ENCODE measurements around the gene POLR2E.

POLR2E gene

DNA sequence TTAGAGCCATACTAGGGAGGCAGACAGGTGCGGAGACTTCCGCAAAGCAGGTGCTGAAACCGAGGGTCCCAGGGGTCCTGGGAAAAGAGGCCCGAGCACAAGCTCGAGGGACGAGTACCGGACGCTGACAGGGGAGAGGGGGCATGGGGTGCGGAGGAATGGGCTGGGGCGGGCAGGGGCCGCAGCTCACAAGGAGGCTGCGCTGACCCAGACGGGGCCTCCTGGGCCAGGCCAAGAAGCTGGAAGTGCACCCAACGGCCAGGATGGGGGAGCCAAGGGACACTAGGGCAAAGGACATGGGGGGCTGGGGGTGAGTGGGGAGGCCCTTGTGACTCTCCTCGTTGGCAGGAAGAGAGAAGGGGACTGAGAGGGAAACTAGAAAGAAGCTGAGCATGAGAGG, 1.8 kb downstream of the POLR2E start:
- DNase-seq = no peak

DNA sequence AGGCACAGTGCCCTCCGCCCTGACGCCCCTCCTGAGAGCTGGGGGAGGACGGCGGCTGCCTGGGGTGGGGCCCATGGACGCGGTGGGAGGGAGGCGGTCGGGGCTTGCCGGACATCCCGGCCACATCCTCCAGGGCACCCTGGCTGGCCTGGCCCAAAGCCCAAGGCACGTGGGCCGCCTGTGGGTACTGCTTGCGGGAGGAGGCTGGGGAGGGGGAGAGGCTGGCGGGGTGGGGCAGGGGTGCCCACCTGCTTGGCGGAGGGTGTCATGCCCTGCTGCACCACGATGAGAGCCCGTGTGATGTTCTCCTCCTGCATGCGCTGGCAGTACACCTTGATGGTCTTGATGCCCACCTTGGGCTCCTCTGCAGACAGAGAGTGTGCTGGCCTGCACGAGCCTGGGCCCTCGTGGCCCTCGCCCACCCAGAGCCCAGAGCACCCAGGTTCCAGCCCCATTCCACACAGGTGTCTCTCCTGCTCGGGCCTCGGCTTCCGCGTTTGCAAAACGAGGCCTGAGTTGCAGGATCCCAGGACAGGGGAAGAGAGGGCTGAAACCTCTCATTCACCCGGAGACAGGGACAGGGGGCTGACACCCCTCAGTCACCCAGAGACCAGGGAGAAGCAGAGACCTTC, 3.5 kb downstream of the POLR2E start:
- DNase-seq = no peak

DNA sequence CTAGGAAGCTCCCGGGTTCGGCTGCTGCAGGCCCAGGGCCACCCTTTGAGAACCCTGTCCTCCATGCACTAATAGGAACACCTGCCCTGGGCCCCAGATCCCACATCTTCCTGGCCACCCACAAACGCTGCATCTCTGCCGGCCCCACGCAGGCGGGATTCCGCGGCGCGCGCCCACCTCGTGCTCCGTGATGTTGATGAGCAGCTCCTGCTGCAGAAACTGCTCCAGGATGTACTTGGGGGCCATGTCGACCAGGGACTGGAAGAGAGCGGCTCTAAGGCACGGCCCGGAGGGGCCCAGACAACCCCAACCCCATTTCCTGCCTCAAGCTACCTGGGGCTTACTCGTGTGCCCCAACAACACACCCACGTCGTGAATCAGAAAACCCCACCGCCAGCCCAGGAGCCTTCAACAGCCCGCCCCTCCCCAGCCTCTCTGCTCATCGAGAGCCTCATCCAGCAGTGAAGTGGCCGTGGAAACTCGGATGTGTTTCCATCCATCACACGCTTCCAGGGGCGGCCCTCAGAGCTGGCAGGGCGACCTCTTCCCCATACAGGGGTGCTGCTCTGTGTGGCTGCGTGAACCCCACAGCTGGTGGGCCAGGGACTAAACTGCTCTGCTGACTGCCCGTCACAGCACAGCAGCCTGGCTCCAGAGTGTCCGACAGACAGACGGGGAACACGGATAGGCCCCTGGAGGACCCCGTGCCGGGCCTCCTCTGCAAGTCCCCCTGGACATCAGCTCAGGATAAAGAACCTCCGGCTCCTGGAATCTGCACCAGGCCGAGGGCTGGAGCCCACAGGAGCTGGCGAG, 4.2 kb downstream of the POLR2E start:
- DNase-seq = no peak

GRCh38 chr19:1089891-1090290, 5.3 kb downstream of the POLR2E start:
- no peak for DNase-seq

- no peak for DNase-seq
These were observed 5.9 kb downstream of the POLR2E start for GRCh38 chr19:1089126-1089771.

GRCh38 chr19:1088416-1089010, 6.7 kb downstream of the POLR2E start:
- DNase-seq = no peak

GRCh38 chr19:1087813-1088415, 7.3 kb downstream of the POLR2E start:
- no peak for DNase-seq

- DNase-seq = no peak
These were observed 8.6 kb downstream of the POLR2E start for GRCh38 chr19:1086613-1087012.

DNA sequence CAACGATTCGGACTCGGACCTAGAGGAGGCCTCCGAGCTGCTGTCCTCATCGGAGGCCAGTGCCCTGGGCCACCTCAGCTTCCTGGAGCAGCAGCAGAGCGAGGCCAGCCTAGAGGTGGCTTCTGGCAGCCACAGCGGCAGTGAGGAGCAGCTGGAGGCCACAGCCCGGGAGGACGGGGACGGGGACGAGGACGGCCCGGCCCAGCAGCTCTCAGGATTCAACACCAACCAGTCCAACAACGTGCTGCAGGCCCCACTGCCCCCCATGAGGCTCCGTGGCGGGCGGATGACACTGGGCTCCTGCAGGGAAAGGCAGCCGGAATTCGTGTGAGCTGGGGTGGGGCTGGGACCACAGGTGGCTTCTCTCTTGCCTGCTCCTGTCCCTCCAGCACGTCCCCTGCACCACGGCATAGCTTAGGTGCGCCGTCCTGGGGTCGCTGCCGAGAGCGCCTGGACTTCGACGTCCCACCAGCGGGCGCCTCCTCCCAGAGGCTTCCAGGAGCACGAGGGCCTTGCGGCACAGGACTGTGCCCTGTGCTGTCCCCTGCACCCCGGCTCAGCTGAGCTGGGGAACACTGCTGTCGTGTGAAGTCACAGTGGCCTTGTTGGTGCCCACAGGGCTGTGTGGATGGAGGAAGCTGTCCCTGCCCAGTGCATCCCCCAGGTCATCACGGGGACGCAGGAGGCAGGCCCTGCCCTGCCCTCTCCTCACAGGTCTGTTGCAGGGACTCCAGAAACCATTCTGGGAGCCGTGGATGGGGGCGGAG, 9.3 kb downstream of the POLR2E start:
- no peak for DNase-seq

DNA sequence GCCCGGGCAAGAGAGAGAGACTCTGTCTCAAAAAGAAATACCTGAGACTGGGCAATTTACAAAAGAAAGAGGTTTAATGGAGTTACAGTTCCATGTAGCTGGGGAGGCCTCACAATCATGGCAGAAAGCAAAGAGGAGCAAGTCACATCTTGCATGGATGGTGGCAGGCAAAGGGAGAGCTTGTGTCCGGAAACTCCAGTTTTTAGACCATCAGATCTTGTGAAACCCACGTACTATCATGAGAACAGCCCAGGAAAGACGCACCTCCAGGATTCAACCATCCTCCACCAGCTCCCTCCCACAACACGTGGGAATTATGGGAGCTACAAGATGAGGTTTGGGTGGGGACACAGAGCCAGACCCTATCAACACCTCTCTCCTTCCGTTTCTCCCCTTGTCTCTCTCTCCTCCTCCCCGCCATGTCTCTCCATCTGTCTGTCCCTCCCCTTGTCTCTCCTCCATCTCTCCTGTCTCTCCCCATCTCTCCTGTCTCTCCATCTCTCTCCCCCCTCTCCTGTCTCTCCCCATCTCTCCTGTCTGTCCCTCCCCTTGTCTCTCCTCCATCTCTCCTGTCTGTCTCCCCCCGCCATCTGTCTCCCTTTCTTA, 10.0 kb downstream of the POLR2E start:
- DNase-seq = no peak

- DNase-seq = no peak
These were observed 10.9 kb downstream of the POLR2E start for GRCh38 chr19:1084024-1084868.

GRCh38 chr19:1082928-1083816, 12.0 kb downstream of the POLR2E start:
- no peak for DNase-seq

DNA sequence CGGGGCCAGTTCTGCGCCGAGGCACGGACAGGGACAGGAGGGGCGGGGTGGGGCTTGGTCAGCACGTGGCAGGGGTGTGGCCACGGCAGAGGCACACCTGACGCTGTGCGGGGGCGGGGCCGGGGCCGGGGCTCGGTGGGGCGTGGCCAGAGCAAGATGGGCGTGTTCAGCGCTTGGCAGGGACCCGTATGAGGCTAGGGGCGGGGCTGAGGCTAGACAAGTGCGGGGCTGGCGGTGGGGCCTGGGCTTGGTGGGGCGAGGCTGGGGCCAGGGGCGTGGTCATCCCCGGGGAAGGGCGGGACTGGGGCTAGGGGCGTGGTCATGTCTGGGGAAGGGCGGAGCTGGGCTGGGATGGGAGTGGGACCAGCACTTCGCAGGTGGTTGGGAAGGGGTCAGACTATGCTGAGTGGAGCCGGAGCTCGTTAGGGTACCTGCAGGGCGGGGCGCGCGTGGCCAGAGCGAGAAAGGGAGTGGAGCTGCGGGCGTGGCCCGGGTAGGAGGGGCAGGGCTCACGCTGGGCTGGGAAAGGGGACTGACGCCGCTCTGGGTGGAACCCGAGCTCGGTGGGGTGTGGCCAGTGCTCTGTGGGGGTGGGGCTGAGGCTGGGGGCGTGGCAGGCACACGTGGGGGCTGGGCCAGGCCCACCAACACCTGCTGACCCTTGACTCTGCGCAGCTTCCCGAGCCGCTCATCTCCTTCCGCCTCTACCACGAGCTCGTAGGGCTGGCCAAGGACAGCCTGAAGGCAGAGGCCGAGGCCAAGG, 12.8 kb downstream of the POLR2E start:
- DNase-seq = no peak

- DNase-seq = no peak
These were observed 13.6 kb downstream of the POLR2E start for GRCh38 chr19:1081301-1082164.

- DNase-seq = no peak
These were observed 14.6 kb downstream of the POLR2E start for GRCh38 chr19:1080360-1081161.

DNA sequence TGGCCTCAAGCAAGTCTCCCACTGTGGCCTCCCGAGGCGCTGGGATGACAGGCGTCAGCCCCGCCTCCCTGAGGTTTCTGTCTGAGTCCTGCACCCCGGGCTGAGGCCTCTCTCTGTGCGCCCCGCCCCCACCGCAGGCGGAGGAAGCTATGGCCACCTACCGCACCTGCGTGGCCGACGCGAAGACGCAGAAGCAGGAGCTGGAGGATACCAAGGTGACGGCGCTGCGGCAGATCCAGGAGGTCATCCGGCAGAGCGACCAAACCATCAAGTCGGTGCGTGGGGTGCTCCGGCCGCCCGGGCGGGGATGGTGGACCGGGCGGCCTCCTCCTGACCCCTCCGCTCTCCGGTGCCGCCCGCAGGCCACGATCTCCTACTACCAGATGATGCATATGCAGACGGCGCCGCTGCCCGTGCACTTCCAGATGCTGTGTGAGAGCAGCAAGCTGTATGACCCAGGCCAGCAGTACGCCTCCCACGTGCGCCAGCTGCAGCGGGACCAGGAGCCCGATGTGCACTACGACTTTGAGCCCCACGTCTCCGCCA, 15.5 kb downstream of the POLR2E start:
- DNase-seq = no peak

DNA sequence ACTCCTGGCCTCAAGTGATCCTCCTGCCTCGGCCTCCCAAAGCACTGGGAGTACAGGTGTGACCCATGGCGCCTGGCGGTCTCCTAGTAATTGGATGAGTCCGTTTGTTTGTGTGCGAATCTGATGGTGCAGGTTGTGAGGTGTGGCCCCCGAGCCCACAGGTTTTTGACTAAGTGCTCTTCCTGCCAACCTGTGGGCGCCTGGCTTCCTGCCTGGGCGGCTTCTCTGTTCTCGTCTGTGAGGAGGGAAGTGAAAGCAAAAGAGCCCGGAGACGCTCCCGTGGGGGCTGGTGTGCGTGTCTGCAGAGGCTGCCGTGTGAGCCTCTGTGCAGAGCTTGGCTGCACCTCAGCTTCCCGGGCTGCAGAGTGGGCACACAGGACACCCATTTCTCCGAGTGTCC, 18.2 kb downstream of the POLR2E start:
- DNase-seq = no peak
